ENCODE data around the gene CHST11. TPM values are rescaled to one million over a fixed set of nuclear protein-coding genes. Genes with fewer than 3 reads are reported as not detected.

The CHST11 gene
- total and polyA plus RNA-seq, 8 donors = 11.1 to 56.9 (median 14.8) TPM

GRCh38 chr12:104435175-104435574 lies 21.6 kb upstream of the CHST11 start:
- Histone ChIP-seq H3K4me3 (no peak overlapping the region), H3K9me3 (no peaks in the 10 kb centered on the region), H3K36me3 (no peaks in the 10 kb centered on the region), H3K27ac (no peak overlapping the region), H3K4me1 (no peaks in the 10 kb centered on the region), H3K27me3 (no peaks in the 10 kb centered on the region)
- TF ChIP-seq CTCF (IDR thresholded peaks at IDR 0.05) = no peak
- no peak for DNase-seq
- ATAC-seq = no peak
- intact Hi-C loops (cut with DNase I) = no loop called here

- Histone ChIP-seq H3K4me3 (no peak overlapping the region), H3K4me1 (no peaks in the 10 kb centered on the region), H3K27me3 (no peaks in the 10 kb centered on the region), H3K36me3 (no peaks in the 10 kb centered on the region), H3K9me3 (no peaks in the 10 kb centered on the region), H3K27ac (no peak overlapping the region)
- ATAC-seq (no peak), DNase-seq (no peak)
- TF ChIP-seq CTCF (IDR thresholded peaks at IDR 0.05) = no peak
- intact Hi-C loops (cut with DNase I) = no loop called here
Measured at GRCh38 chr12:104435765-104436164, 21.0 kb upstream of the CHST11 start.

- ATAC-seq (no peak), DNase-seq (no peak)
- no peaks in the 10 kb centered on the region for H3K36me3 ChIP-seq
- no peak for TF ChIP-seq CTCF (IDR thresholded peaks at IDR 0.05)
- intact Hi-C loops (cut with DNase I) = no loop called here
- no peaks in the 10 kb centered on the region for H3K4me1 ChIP-seq
- no peaks in the 10 kb centered on the region for H3K27me3 ChIP-seq
- no peak overlapping the region for H3K4me3 ChIP-seq
- no peak overlapping the region for H3K27ac ChIP-seq
- no peaks in the 10 kb centered on the region for H3K9me3 ChIP-seq
Measured at GRCh38 chr12:104436790-104437189, 20.0 kb upstream of the CHST11 start.

- ATAC-seq (no peak), DNase-seq (no peak)
- intact Hi-C loops (cut with DNase I) = no loop called here
- no peak overlapping the region for H3K27ac ChIP-seq
- H3K9me3 ChIP-seq = no peaks in the 10 kb centered on the region
- TF ChIP-seq CTCF (IDR thresholded peaks at IDR 0.05) = no peak
- H3K4me1 ChIP-seq = no peaks in the 10 kb centered on the region
- H3K27me3 ChIP-seq = no peaks in the 10 kb centered on the region
- no peak overlapping the region for H3K4me3 ChIP-seq
- H3K36me3 ChIP-seq = no peaks in the 10 kb centered on the region
Measured at GRCh38 chr12:104438134-104438533, 18.6 kb upstream of the CHST11 start.

GRCh38 chr12:104439137-104439536 lies 17.6 kb upstream of the CHST11 start:
- TF ChIP-seq CTCF (IDR thresholded peaks at IDR 0.05) = no peak
- no peaks in the 10 kb centered on the region for H3K4me1 ChIP-seq
- no peak overlapping the region for H3K4me3 ChIP-seq
- DNase-seq = no peak
- intact Hi-C loops (cut with DNase I) = no loop called here
- H3K27me3 ChIP-seq = no peaks in the 10 kb centered on the region
- no peaks in the 10 kb centered on the region for H3K9me3 ChIP-seq
- H3K27ac ChIP-seq = no peak overlapping the region
- no peak for ATAC-seq
- no peaks in the 10 kb centered on the region for H3K36me3 ChIP-seq

Measured in left lung (tissue), 10 donors.